MCF 10A (cell line): ENCODE data around the gene KLRC4. TPM values are rescaled to one million over a fixed set of nuclear protein-coding genes. Genes with fewer than 3 reads are reported as not detected.
"Not testable (repeated sequence)": the region's sequence is repeated elsewhere in the genome, so short reads cannot be mapped to it uniquely, and the experiment has no call there.

Source experiments
- BruUV-seq: library from RNA; stranded (reverse); fragments of 400-500 nt; replicated peaks from 2 replicates; lab custom pipeline; 2021; lab: Mats Ljungman, UMichigan
- CTCF ChIA-PET: fragments of 300-600 bp; sonication (Branson Sonifier 250); formaldehyde crosslinking; extraction: SDS; loops from one replicate; lab custom pipeline; 2021; ENCODE audit warnings: antibody characterized with exemption, inconsistent platforms; lab: Yijun Ruan, JAX
- POLR2A ChIA-PET: fragments of 300-600, 350-650 bp; sonication (Branson Sonifier 250); formaldehyde crosslinking; extraction: SDS; loops from one replicate; lab custom pipeline; 2020; ENCODE audit warnings: antibody characterized with exemption, inconsistent platforms; lab: Yijun Ruan, JAX
- DNase-seq: peaks from one replicate; pipeline ENCODE4 v3.0.0-alpha.2; 2018; ENCODE audit not compliant: unreplicated experiment
- H3K27ac Mint-ChIP-seq: one replicate; pipeline ENCODE4 v1.8.0; 2022; ENCODE audit warnings: mild to moderate bottlenecking, low read depth, mixed read lengths; ENCODE audit not compliant: unreplicated experiment
- H3K27me3 Mint-ChIP-seq: one replicate; pipeline ENCODE4 v1.8.0; 2022; ENCODE audit warnings: mixed read lengths; ENCODE audit not compliant: insufficient read depth, unreplicated experiment
- H3K36me3 Mint-ChIP-seq: one replicate; pipeline ENCODE4 v1.8.0; 2022; ENCODE audit warnings: mild to moderate bottlenecking, moderate library complexity, mixed read lengths; ENCODE audit not compliant: insufficient read depth, unreplicated experiment
- H3K4me1 Mint-ChIP-seq: one replicate; pipeline ENCODE4 v1.8.0; 2022; ENCODE audit warnings: mixed read lengths; ENCODE audit not compliant: insufficient read depth, unreplicated experiment
- H3K4me3 Mint-ChIP-seq: one replicate; pipeline ENCODE4 v1.8.0; 2022; ENCODE audit warnings: mild to moderate bottlenecking, moderate library complexity, mixed read lengths; ENCODE audit not compliant: unreplicated experiment
- H3K9me3 Mint-ChIP-seq: one replicate; pipeline ENCODE4 v1.8.0; 2022; ENCODE audit warnings: mixed read lengths; ENCODE audit not compliant: unreplicated experiment
- CTCF ChIP-seq: fragments of 200-600 bp; IDR thresholded peaks from one replicate; pipeline ENCODE4 v1.8.0; 2022; ENCODE audit warnings: antibody characterized with exemption, mild to moderate bottlenecking; ENCODE audit not compliant: unreplicated experiment
- intact Hi-C: fragments of 100-400 bp; cut with micrococcal nuclease; formaldehyde crosslinking; loops from 2 replicates; pipeline ENCODE4 v1.14.1; 2022
- total RNA-seq: library from RNA; stranded (reverse); gene quantifications from 2 replicates; pipeline ENCODE4 v1.2.3, GENCODE V29; 2022

Gene KLRC4
- total RNA-seq, 1 experiment from 2014 or later: 0.84 TPM

GRCh38 chr12:10395390-10395998 lies 14.1 kb downstream of the KLRC4 start:
- H3K27ac Mint-ChIP-seq: peak overlapping the region; percentile 99
- H3K27me3 Mint-ChIP-seq: no peaks in the 10 kb centered on the region
- no peaks in the 10 kb centered on the region for H3K9me3 Mint-ChIP-seq
- ChIA-PET POLR2A (interaction anchor here (1.0 to 6.3 kb wide), 7 partner anchors 10 to 183 kb away, joined by 3 to 135 read pairs (median 5); partner anchors contain the start of genes GABARAPL1 and KLRC3), CTCF (interaction anchor here (0.6 to 2.9 kb wide), 3 partner anchors 30 to 822 kb away, joined by 3 to 19 read pairs (median 3); no protein-coding TSS in a partner anchor)
- peak; percentile 93 for DNase-seq
- intact Hi-C loops: loop anchor here (2.0 kb wide), 1 partner anchor 31 kb away; no protein-coding TSS in a partner anchor
- TSS peak; percentile 82 for BruUV-seq
- peaks cover 8% of the 10 kb centered on the region for H3K36me3 Mint-ChIP-seq
- H3K4me1 Mint-ChIP-seq: peaks cover 31% of the 10 kb centered on the region
- TF ChIP-seq CTCF: no peak
- peak overlapping the region; percentile 68 for H3K4me3 Mint-ChIP-seq

DNA sequence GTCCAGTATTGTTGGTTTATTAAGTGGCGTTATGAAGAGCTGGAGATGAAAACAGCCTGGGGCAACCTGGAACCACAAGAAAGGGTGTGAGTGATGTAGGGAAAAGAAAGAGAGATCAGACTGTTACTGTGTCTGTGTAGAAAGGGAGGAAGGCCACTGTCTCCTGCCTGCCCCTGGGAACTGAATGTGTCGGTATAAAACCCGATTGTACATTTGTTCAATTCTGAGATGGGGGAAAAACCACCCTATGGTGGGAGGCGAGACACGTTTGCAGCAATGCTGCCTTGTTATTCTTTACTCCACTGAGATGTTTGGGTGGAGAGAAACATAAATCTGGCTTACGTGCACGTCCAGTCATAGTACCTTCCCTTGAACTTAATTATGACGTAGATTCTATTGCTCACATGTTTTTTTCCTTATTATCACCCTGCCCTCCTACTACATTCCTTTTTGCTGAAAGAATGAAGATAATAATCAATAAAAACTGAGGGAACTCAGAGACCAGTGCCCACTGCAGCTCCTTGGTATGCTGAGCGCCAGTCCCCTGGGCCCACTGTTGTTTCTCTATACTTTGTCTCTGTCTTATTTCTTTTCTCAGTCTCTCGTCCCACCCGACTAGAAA lies 14.9 kb downstream of the KLRC4 start:
- not testable (repeated sequence) for H3K36me3 Mint-ChIP-seq, H3K9me3 Mint-ChIP-seq, H3K27me3 Mint-ChIP-seq, BruUV-seq, H3K4me3 Mint-ChIP-seq
- CTCF ChIA-PET: interaction anchor here (2.9 kb wide), 1 partner anchor 29 kb away, joined by 19 read pairs; no protein-coding TSS in a partner anchor
- POLR2A ChIA-PET: interaction anchor here (0.6 to 6.3 kb wide), 9 partner anchors 9 to 325 kb away, joined by 3 to 135 read pairs (median 11); partner anchors contain the start of genes GABARAPL1 and KLRC3
- intact Hi-C loops: loop anchor here (2.0 kb wide), 1 partner anchor 30 kb away; no protein-coding TSS in a partner anchor
- DNase-seq: peak; percentile 67
- H3K4me1 Mint-ChIP-seq: peaks cover 26% of the 10 kb centered on the region
- peak overlapping the region; percentile 99 for H3K27ac Mint-ChIP-seq

GRCh38 chr12:10393291-10393690 lies 16.3 kb downstream of the KLRC4 start:
- H3K27ac Mint-ChIP-seq: no peak overlapping the region
- peaks cover 26% of the 10 kb centered on the region for H3K4me1 Mint-ChIP-seq
- BruUV-seq: no TSS peak
- H3K36me3 Mint-ChIP-seq: peaks cover 8% of the 10 kb centered on the region
- no peaks in the 10 kb centered on the region for H3K9me3 Mint-ChIP-seq
- intact Hi-C loops: no loop called here
- CTCF ChIA-PET: interaction anchor here (0.6 to 2.9 kb wide), 4 partner anchors 20 to 220 kb away, joined by 3 to 19 read pairs (median 4); no protein-coding TSS in a partner anchor
- H3K27me3 Mint-ChIP-seq: no peaks in the 10 kb centered on the region
- TF ChIP-seq CTCF: no peak
- no peak for DNase-seq
- POLR2A ChIA-PET: interaction anchor here (0.6 to 6.3 kb wide), 13 partner anchors 8 to 326 kb away, joined by 3 to 135 read pairs (median 11); partner anchors contain the start of genes GABARAPL1, KLRC2 and KLRC3
- H3K4me3 Mint-ChIP-seq: no peak overlapping the region

GRCh38 chr12:10392394-10392930 lies 17.1 kb downstream of the KLRC4 start:
- intact Hi-C loops: no loop called here
- no peak for TF ChIP-seq CTCF
- Mint-ChIP-seq H3K4me3 (peak overlapping the region; percentile 2), H3K36me3 (peaks cover 8% of the 10 kb centered on the region), H3K27ac (peak overlapping the region; percentile 62), H3K4me1 (peaks cover 20% of the 10 kb centered on the region), H3K9me3 (no peaks in the 10 kb centered on the region), H3K27me3 (no peaks in the 10 kb centered on the region)
- ChIA-PET POLR2A (interaction anchor here (0.6 to 6.3 kb wide), 15 partner anchors 9 to 325 kb away, joined by 3 to 135 read pairs (median 4); partner anchors contain the start of genes GABARAPL1, KLRC2 and KLRC3), CTCF (interaction anchor here (0.5 to 1.7 kb wide), 3 partner anchors 19 to 134 kb away, joined by 3 to 13 read pairs (median 3); no protein-coding TSS in a partner anchor)
- peak; percentile 98 for DNase-seq
- BruUV-seq: no TSS peak

DNA sequence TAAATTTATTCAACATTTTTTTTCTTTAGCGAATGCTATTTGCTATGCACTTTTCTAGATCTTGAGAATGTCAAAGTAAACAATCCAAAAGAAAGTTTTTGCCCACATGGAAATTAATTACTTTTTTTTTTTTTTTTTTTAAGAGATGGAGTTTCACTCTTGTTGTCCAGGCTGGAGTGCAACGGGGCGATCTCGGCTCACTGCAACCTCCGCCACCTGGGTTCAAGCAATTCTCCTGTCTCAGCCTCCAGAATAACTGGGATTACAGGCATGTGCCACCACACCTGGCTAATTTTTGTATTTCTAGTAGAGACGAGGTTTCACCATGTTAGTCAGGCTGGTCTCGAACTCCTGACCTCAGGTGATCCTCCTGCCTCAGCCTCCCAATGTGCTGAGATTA lies 18.6 kb downstream of the KLRC4 start:
- intact Hi-C loops, DNase-seq, H3K9me3 Mint-ChIP-seq, BruUV-seq, H3K27me3 Mint-ChIP-seq, H3K36me3 Mint-ChIP-seq, H3K27ac Mint-ChIP-seq, H3K4me3 Mint-ChIP-seq: not testable (repeated sequence)
- H3K4me1 Mint-ChIP-seq: peaks cover 23% of the 10 kb centered on the region
- ChIA-PET CTCF (interaction anchor here (0.8 to 1.7 kb wide), 2 partner anchors 25 to 199 kb away, joined by 3 to 13 read pairs; no protein-coding TSS in a partner anchor), POLR2A (interaction anchor here (0.6 to 6.3 kb wide), 4 partner anchors 15 to 251 kb away, joined by 3 to 135 read pairs (median 18); no protein-coding TSS in a partner anchor)
